Ectodermal cell (in vitro differentiated cells): ENCODE measurements around the gene CSNK1G2.
A peak's percentile ranks its signal among the peaks of the same experiment; 100 is the strongest.

Experiments used
- H3K27ac ChIP-seq: 2 replicates; pipeline ENCODE4 v1.7.0; 2013; ENCODE audit warnings: mild to moderate bottlenecking, low read depth, low read length; ENCODE audit not compliant: insufficient read depth, poor library complexity, severe bottlenecking
- H3K27me3 ChIP-seq: 2 replicates; pipeline ENCODE4 v1.7.0; 2013; ENCODE audit warnings: mild to moderate bottlenecking, low read length; ENCODE audit not compliant: insufficient read depth, control insufficient read depth, poor library complexity, severe bottlenecking
- H3K36me3 ChIP-seq: one replicate; pipeline ENCODE4 v1.7.0; 2013; ENCODE audit warnings: low read length; ENCODE audit not compliant: control insufficient read depth, insufficient read depth
- H3K4me1 ChIP-seq: one replicate; pipeline ENCODE4 v1.7.0; 2013; ENCODE audit warnings: low read length; ENCODE audit not compliant: control insufficient read depth, insufficient read depth
- H3K4me3 ChIP-seq: 2 replicates; pipeline ENCODE4 v1.7.0; 2013; ENCODE audit warnings: low read depth, low read length, control low read depth; ENCODE audit not compliant: insufficient read depth
- H3K9me3 ChIP-seq: 2 replicates; pipeline ENCODE4 v1.7.0; 2013; ENCODE audit warnings: mild to moderate bottlenecking, low read length, moderate library complexity; ENCODE audit not compliant: control insufficient read depth
- WGBS, 2 experiments: methylation state at CpG; one replicate each; pipeline ENCODE4 v1.1.7; 2013; ENCODE audit warnings: missing lambda C conversion rate in 2 of 2; 5-methylcytosine and 5-hydroxymethylcytosine counted together

CSNK1G2 gene

GRCh38 chr19:1931445-1931844 is 9.5 kb upstream of the CSNK1G2 start:
- Histone ChIP-seq H3K4me3 (no peak overlapping the region), H3K4me1 (no peaks in the 10 kb centered on the region), H3K9me3 (no peaks in the 10 kb centered on the region), H3K36me3 (no peaks in the 10 kb centered on the region), H3K27ac (no peak overlapping the region), H3K27me3 (peaks cover 17% of the 10 kb centered on the region)
- WGBS, 2 experiments = 94 to 98% methylated on average over 1 of the region's 1 CpG

GRCh38 chr19:1932395-1932794 is 8.6 kb upstream of the CSNK1G2 start:
- no peaks in the 10 kb centered on the region for H3K4me1 ChIP-seq
- H3K27me3 ChIP-seq = peaks cover 17% of the 10 kb centered on the region
- H3K36me3 ChIP-seq = no peaks in the 10 kb centered on the region
- no peak overlapping the region for H3K27ac ChIP-seq
- 79 to 81% methylated on average over 8 of the region's 8 CpGs for WGBS, 2 experiments
- no peak overlapping the region for H3K4me3 ChIP-seq
- H3K9me3 ChIP-seq = no peaks in the 10 kb centered on the region

DNA sequence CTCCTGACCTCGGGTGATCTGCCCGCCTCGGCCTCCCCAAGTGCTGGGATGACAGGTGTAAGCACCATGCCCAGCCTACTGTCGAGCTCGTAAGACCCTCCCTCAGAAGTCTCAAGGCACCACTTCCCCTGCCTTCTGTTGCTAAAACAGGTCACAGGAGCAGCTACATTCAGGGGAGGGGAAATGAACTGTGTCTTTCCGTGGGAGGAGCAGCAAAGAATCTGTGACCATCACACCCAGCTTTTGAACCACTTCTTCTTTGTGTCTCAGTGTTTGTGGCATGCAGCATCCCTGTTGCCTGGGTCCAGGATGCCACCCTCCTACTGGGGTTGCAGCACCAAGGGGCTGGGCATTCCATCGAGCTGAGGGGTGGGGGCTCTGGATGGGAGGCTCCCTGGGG is 7.7 kb upstream of the CSNK1G2 start:
- Histone ChIP-seq H3K27me3 (peaks cover 10% of the 10 kb centered on the region), H3K27ac (no peak overlapping the region), H3K9me3 (no peaks in the 10 kb centered on the region), H3K4me1 (no peaks in the 10 kb centered on the region), H3K36me3 (no peaks in the 10 kb centered on the region), H3K4me3 (no peak overlapping the region)
- 83 to 88% methylated on average over 7 of the region's 7 CpGs for WGBS, 2 experiments

GRCh38 chr19:1933942-1934341 is 7.0 kb upstream of the CSNK1G2 start:
- Histone ChIP-seq H3K27ac (no peak overlapping the region), H3K9me3 (no peaks in the 10 kb centered on the region), H3K4me3 (no peak overlapping the region), H3K36me3 (no peaks in the 10 kb centered on the region), H3K27me3 (peaks cover 3% of the 10 kb centered on the region), H3K4me1 (no peaks in the 10 kb centered on the region)
- 92 to 93% methylated on average over 8 of the region's 8 CpGs for WGBS, 2 experiments

DNA sequence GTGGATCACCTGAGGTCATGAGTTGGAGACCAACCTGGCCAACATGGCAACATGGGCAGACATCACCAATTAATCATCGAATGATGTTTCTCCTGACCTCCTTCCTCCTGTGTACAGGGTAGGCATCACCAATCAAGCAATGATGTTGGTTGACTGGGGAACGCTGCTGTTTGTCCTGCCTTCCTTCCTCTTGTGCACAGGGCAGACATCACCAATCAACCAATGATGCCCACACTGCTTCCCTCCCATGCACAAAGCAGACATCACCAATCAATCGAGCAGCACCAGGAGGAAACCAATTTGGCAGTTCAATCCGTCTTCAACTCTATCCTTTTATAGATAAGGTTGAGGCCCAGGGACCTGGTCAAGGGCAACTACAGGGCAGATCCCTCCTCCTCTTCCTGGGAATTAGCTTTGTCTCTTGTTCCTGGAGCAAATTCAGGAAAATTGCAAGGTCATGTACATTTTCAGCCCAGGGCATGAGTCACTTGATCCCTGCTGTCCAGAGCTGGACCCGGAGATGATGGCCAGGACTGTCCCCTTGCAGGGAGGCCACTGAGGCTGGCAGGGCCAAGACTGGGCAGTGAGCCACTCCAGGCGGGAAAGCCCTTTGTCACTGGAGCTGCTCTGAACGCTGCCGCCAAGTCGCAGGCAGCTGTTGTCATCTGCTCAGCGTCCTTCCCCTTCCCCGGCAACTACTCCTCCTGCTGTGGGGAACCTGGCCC is 5.3 kb upstream of the CSNK1G2 start:
- Histone ChIP-seq H3K9me3 (no peaks in the 10 kb centered on the region), H3K27ac (no peak overlapping the region), H3K27me3 (no peaks in the 10 kb centered on the region), H3K36me3 (no peaks in the 10 kb centered on the region), H3K4me3 (no peak overlapping the region), H3K4me1 (no peaks in the 10 kb centered on the region)
- 88 to 89% methylated on average over 11 of the region's 11 CpGs for WGBS, 2 experiments

DNA sequence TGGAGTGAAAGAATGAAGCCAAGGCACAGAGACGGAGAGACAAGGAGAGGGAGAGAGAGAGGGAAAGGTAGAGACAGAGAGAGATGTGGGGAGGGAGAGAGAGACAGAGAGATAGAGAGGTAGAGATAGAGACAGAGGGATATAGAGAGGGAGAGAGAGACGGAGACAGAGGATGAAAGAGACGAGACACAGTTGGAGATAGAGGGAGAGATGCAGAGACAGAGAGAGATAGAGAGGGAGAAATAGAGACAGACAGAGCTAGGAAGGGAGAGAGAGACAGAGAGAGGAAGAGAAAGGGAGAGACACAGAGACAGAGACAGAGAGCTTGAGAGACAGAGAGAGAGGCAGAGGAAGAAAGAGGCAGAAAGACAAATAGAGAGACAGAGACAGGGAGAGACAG is 4.5 kb upstream of the CSNK1G2 start:
- 92 to 95% methylated on average over 3 of the region's 3 CpGs for WGBS, 2 experiments
- Histone ChIP-seq H3K27me3 (no peaks in the 10 kb centered on the region), H3K4me1 (no peaks in the 10 kb centered on the region), H3K36me3 (no peaks in the 10 kb centered on the region), H3K9me3 (no peaks in the 10 kb centered on the region), H3K4me3 (no peak overlapping the region), H3K27ac (no peak overlapping the region)

DNA sequence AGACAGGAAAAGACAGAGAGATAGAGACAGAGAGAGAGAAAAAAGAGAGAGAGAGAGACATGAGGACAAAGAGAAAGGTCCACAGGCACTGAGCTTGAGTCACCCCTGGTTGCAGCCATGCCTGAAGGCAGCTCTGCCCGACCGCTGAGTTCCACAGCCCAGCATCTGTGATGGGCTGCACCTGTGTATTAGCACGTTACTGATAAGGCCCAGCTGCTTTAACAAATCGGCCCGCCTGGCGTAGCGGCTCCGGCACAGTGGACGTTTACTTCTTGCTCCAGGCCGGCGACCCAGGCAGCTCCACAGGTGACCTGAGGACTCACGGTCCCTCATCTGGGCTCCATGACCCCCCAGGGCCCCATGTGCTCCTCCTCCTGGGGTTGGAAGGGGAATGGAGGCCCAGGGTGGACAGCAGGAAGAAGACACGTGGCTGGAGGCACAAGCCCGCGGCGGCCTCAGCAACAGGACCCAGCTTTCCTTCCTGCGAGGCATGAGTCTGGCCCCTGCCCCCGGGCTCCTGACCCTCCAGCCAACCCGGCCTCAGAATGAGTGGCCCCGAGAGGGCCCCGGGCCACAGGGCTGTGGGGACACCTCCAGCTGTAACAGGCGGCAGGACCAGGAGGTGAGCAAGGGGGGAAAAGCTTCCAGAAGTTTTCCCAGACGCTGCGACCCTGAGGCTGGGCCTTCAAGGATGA is 3.9 kb upstream of the CSNK1G2 start:
- H3K27me3 ChIP-seq = no peaks in the 10 kb centered on the region
- no peaks in the 10 kb centered on the region for H3K36me3 ChIP-seq
- H3K27ac ChIP-seq = no peak overlapping the region
- no peaks in the 10 kb centered on the region for H3K9me3 ChIP-seq
- H3K4me3 ChIP-seq = no peak overlapping the region
- H3K4me1 ChIP-seq = no peaks in the 10 kb centered on the region
- WGBS, 2 experiments = 93 to 94% methylated on average over 24 of the region's 24 CpGs

GRCh38 chr19:1938071-1938470 is 2.9 kb upstream of the CSNK1G2 start:
- no peaks in the 10 kb centered on the region for H3K36me3 ChIP-seq
- no peak overlapping the region for H3K4me3 ChIP-seq
- peaks cover 3% of the 10 kb centered on the region for H3K4me1 ChIP-seq
- 87 to 88% methylated on average over 7 of the region's 7 CpGs for WGBS, 2 experiments
- no peaks in the 10 kb centered on the region for H3K9me3 ChIP-seq
- H3K27ac ChIP-seq = no peak overlapping the region
- H3K27me3 ChIP-seq = no peaks in the 10 kb centered on the region

- peak overlapping the region; percentile 62 for H3K4me3 ChIP-seq
- peaks cover 11% of the 10 kb centered on the region for H3K4me1 ChIP-seq
- WGBS, 2 experiments = 1 to 2% methylated on average over 40 of the region's 40 CpGs
- no peaks in the 10 kb centered on the region for H3K9me3 ChIP-seq
- H3K27me3 ChIP-seq = no peaks in the 10 kb centered on the region
- no peaks in the 10 kb centered on the region for H3K36me3 ChIP-seq
- H3K27ac ChIP-seq = peak overlapping the region; percentile 61
Observed at GRCh38 chr19:1942078-1942933, 1.3 kb downstream of the CSNK1G2 start.
